NB4 (cell line): Measurements from ENCODE around the gene VGLL1.

Experiments used
- DNase-seq: peaks from one replicate; pipeline ENCODE4 v3.0.0; 2010; ENCODE audit warnings: low read depth
- H3K4me3 ChIP-seq: one replicate; pipeline ENCODE4 v1.5.1; 2011; ENCODE audit warnings: mild to moderate bottlenecking, low read depth, low read length, moderate library complexity
- CTCF ChIP-seq: IDR thresholded peaks from one replicate; pipeline ENCODE4 v1.5.1; 2012; ENCODE audit warnings: low read depth, low read length
- MAX ChIP-seq: IDR thresholded peaks from 2 replicates; pipeline ENCODE4 v1.6.1; 2011; ENCODE audit warnings: low read depth, low read length
- MYC ChIP-seq: IDR thresholded peaks from 2 replicates; pipeline ENCODE4 v1.6.1; 2011; ENCODE audit warnings: low read depth, low read length
- POLR2A ChIP-seq: IDR thresholded peaks from 2 replicates; pipeline ENCODE4 v1.6.1; 2011; ENCODE audit warnings: mild to moderate bottlenecking; ENCODE audit not compliant: insufficient read length; ENCODE audit errors: extremely low read depth

VGLL1 gene

GRCh38 chrX:136523770-136524169 is 8.2 kb upstream of the VGLL1 start:
- no peak for DNase-seq
- no peak overlapping the region for H3K4me3 ChIP-seq
- no peak for TF ChIP-seq MAX
- no peak for TF ChIP-seq CTCF
- no peak for TF ChIP-seq MYC
- no peak for TF ChIP-seq POLR2A

GRCh38 chrX:136525738-136526606 is 6.0 kb upstream of the VGLL1 start:
- no peak for DNase-seq
- TF ChIP-seq MYC (no peak), CTCF (no peak)
- H3K4me3 ChIP-seq = no peak overlapping the region

- TF ChIP-seq CTCF (no peak), POLR2A (no peak)
- peak; percentile 15 for DNase-seq
- no peak overlapping the region for H3K4me3 ChIP-seq
These were observed 3.2 kb upstream of the VGLL1 start for GRCh38 chrX:136528645-136529315.

GRCh38 chrX:136529795-136530194 is 2.2 kb upstream of the VGLL1 start:
- TF ChIP-seq POLR2A (no peak), MYC (no peak), CTCF (no peak), MAX (no peak)
- no peak for DNase-seq
- H3K4me3 ChIP-seq = no peak overlapping the region

- TF ChIP-seq MYC (no peak), MAX (no peak), POLR2A (no peak), CTCF (no peak)
These were observed 2.1 kb downstream of the VGLL1 start for GRCh38 chrX:136534131-136534530.

GRCh38 chrX:136538811-136539210 is 6.8 kb downstream of the VGLL1 start:
- no peak for DNase-seq
- TF ChIP-seq MAX (no peak), POLR2A (no peak), CTCF (no peak), MYC (no peak)
- H3K4me3 ChIP-seq = no peak overlapping the region

More at GRCh38 chrX:136534131-136534530, 2.1 kb downstream of the VGLL1 start:
- no peak for DNase-seq
- H3K4me3 ChIP-seq = no peak overlapping the region
